HFFc6 (cell line): ENCODE results near the gene ZNF669. TPM values are rescaled to one million over a fixed set of nuclear protein-coding genes. Genes with fewer than 3 reads are reported as not detected.
"Not testable (repeated sequence)": the region's sequence is repeated elsewhere in the genome, so short reads cannot be mapped to it uniquely, and the experiment has no call there.

ENCODE experiments used
- DNase-seq: peaks from one replicate; pipeline ENCODE4 v3.0.0-alpha.2; 2018
- H3K27ac Mint-ChIP-seq: 2 replicates; pipeline ENCODE4 v1.8.0; 2020; ENCODE audit warnings: mild to moderate bottlenecking, mixed read lengths
- H3K27me3 Mint-ChIP-seq: 2 replicates; pipeline ENCODE4 v1.8.0; 2021; ENCODE audit warnings: mild to moderate bottlenecking, moderate library complexity, mixed read lengths; ENCODE audit not compliant: insufficient read depth
- H3K36me3 Mint-ChIP-seq: 2 replicates; pipeline ENCODE4 v1.8.0; 2021; ENCODE audit warnings: low read depth, mixed read lengths
- H3K4me1 Mint-ChIP-seq: 2 replicates; pipeline ENCODE4 v1.8.0; 2020; ENCODE audit warnings: low read depth, mixed read lengths
- H3K4me3 Mint-ChIP-seq: 2 replicates; pipeline ENCODE4 v1.8.0; 2020; ENCODE audit warnings: mild to moderate bottlenecking, moderate library complexity, mixed read lengths
- H3K9me3 Mint-ChIP-seq: 2 replicates; pipeline ENCODE4 v1.8.0; 2020; ENCODE audit warnings: mild to moderate bottlenecking, mixed read lengths
- long read RNA-seq: library from polyadenylated mRNA; unstranded; transcript quantifications from one replicate; pipeline ENCODE4 v2.0.0, GENCODE V29; 2019
- total RNA-seq, 6 experiments: library from RNA; stranded (reverse); fragmentation: NEBNext Ultra II Directional; extraction: Animal tissue kit (Norgen Biotek cat#: 25700); gene quantifications; 2 replicates in 1 of 6; 3 replicates in 5 of 6; pipeline ENCODE4 v1.2.3, GENCODE V29; 2021
- TF ChIP-seq, protein P1 (sequence below): fragments of 200-600 bp; sonication (generic); IDR thresholded peaks from 2 replicates; pipeline ENCODE4 v1.5.0; 2021; ENCODE audit warnings: antibody characterized with exemption, mild to moderate bottlenecking

ZNF669 gene
- total RNA-seq: 1 to 10 TPM; 4.4 to 5.4 (median 4.8) TPM
- long read RNA-seq, partial matches to known transcripts: 0 of 5 reads
- long read RNA-seq, other reads (novel, unspliced or antisense): 0 of 5 reads

DNA sequence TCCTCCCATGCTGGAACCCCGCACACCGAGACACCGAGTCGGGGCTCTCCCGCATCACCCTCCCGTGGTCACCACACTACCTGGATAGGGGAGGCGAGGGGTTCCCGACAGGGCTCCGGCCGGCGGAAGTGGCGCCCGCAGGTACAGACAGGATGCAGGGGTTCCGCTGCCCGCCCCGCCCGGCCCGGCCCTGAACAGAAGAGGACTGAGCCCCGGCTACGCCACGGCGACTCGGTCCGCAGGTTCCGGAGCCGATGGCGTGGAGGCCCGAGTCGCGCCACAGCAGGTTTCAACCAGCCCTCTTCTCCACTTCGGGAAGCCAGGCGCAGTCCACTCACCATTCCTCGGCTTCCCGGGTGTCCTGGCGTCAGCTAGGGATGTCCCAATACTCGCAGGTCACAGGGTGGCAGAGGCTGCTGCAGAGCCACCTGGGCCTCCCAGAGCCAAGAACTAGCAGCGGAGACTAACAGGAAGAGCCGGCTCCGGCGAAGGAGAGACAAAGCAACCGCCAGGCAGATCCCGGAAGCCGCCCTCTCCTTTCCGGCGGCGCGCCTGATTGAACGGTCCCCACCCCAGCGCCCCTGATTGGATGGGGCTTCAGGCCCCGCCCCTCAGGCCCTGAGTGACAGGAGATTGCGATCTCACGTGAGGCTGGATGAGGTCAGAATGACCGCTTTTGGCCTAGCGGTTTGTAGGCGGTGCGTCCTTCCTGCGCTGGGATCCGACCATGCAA lies at the start of gene ZNF669:
Gene ZNF669 (minus strand): TSS at position 498 of the 733 bp plus-strand sequence. CDS start 157 bp downstream, at position 341.
- H3K27ac Mint-ChIP-seq: peak within 1 kb of the TSS; percentile 94
- no peaks in the 10 kb centered on the region for H3K27me3 Mint-ChIP-seq
- peaks cover 39% of the 10 kb centered on the region for H3K36me3 Mint-ChIP-seq
- peaks cover 19% of the 10 kb centered on the region for H3K4me1 Mint-ChIP-seq
- H3K4me3 Mint-ChIP-seq: peak within 1 kb of the TSS; percentile 95
- H3K9me3 Mint-ChIP-seq: peaks cover 46% of the 10 kb centered on the region
- TF ChIP-seq, protein P1, sequence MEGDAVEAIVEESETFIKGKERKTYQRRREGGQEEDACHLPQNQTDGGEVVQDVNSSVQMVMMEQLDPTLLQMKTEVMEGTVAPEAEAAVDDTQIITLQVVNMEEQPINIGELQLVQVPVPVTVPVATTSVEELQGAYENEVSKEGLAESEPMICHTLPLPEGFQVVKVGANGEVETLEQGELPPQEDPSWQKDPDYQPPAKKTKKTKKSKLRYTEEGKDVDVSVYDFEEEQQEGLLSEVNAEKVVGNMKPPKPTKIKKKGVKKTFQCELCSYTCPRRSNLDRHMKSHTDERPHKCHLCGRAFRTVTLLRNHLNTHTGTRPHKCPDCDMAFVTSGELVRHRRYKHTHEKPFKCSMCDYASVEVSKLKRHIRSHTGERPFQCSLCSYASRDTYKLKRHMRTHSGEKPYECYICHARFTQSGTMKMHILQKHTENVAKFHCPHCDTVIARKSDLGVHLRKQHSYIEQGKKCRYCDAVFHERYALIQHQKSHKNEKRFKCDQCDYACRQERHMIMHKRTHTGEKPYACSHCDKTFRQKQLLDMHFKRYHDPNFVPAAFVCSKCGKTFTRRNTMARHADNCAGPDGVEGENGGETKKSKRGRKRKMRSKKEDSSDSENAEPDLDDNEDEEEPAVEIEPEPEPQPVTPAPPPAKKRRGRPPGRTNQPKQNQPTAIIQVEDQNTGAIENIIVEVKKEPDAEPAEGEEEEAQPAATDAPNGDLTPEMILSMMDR: no peak
- DNase-seq: peak; percentile 93

DNA sequence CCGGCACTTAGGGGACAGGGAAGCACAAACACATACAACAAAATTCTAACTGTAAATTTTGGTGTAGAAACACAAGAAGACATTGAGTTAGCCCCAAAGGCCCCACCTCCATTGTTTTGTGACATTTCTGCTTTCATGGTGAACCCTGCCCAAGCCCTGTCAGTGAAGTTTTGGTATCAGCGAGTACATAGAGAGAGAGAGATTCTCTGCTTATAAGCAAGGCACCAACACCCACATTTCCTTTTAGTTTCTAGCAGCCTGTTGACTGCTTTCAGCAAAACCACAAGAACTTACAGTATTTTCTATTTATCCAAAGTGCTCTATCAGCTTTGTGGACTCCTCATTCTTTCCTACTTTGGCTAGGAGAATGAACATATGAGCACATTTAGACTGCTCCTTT lies 43.6 kb upstream of the ZNF669 start:
- no peaks in the 10 kb centered on the region for H3K4me1 Mint-ChIP-seq
- TF ChIP-seq, protein P1: no peak
- peaks cover 77% of the 10 kb centered on the region for H3K36me3 Mint-ChIP-seq
- no peak overlapping the region for H3K4me3 Mint-ChIP-seq
- H3K9me3 Mint-ChIP-seq: peaks cover 71% of the 10 kb centered on the region
- no peak overlapping the region for H3K27ac Mint-ChIP-seq
- no peak for DNase-seq
- H3K27me3 Mint-ChIP-seq: no peaks in the 10 kb centered on the region; the same call in 1 of the 2 replicates

DNA sequence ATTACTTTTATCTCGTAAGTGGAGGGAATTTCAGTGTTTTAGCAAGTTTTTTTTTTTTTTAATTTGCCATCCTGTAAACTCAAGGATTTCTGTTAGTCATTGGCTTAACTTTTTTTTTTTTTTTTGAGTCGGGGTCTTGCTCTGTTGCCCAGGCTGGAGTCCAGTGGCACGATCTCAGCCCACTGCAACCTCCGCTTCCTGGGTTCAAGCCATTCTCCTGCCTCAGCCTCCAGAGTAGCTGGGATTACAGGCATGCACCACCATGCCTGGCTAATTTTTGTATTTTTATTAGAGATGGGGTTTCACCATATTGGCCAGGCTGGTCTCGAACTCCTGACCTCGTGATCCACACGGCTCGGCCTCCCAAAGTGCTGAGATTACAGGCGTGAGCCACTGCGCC lies 43.0 kb upstream of the ZNF669 start:
- H3K9me3 Mint-ChIP-seq: peaks cover 67% of the 10 kb centered on the region
- not testable (repeated sequence) for H3K4me3 Mint-ChIP-seq, H3K4me1 Mint-ChIP-seq, DNase-seq, H3K27me3 Mint-ChIP-seq, H3K27ac Mint-ChIP-seq
- peaks cover 77% of the 10 kb centered on the region for H3K36me3 Mint-ChIP-seq

DNA sequence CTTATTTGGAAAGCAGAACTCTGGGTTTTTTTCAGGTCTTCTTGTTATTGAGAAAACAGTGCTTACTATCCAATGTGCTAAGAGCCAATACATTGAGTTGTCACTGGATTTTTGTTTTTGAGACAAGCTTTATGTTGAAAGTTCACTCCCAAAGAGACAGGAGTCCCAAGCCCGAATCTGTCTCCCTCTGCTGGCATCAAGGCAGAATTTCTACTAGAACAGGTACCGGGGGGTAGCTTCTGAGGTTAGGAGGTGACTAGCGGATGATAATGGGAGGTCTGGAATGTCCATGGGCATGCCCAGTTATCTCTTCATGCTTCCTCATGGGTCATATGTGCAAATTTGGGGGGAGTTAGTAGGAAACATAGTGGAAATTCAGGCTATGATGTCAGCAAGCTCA lies 42.5 kb upstream of the ZNF669 start:
- Mint-ChIP-seq H3K4me3 (no peak overlapping the region), H3K9me3 (peaks cover 66% of the 10 kb centered on the region), H3K36me3 (peaks cover 76% of the 10 kb centered on the region), H3K27ac (no peak overlapping the region), H3K4me1 (no peaks in the 10 kb centered on the region), H3K27me3 (no peaks in the 10 kb centered on the region; the same call in 1 of the 2 replicates)
- TF ChIP-seq, protein P1: peak; percentile 23; the same call in 1 of the 2 replicates
- no peak for DNase-seq

DNA sequence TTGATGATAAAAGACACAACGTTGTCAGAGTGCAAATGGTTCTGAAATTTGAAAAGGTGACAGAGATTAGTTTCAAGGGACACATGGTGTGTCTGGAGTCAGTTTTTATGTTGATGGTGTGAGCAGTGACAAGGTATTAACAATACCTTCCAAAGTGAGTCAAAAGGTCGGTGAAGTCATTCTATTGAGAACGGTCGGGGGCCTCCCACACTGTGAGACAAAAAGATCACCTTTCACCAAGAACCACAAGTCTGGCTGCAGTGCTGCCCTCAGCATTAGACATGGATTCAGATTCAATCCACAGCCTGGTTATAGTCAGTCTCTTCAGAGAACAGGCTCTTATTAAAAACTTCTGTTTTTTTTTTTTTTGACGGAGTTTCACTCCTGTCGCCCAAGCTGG lies 41.1 kb upstream of the ZNF669 start:
- H3K27me3 Mint-ChIP-seq: no peaks in the 10 kb centered on the region; the same call in none of the 2 replicates
- TF ChIP-seq, protein P1: no peak
- H3K27ac Mint-ChIP-seq: no peak overlapping the region
- no peak for DNase-seq
- H3K4me3 Mint-ChIP-seq: no peak overlapping the region
- H3K4me1 Mint-ChIP-seq: no peaks in the 10 kb centered on the region
- peaks cover 72% of the 10 kb centered on the region for H3K36me3 Mint-ChIP-seq
- peaks cover 61% of the 10 kb centered on the region for H3K9me3 Mint-ChIP-seq

DNA sequence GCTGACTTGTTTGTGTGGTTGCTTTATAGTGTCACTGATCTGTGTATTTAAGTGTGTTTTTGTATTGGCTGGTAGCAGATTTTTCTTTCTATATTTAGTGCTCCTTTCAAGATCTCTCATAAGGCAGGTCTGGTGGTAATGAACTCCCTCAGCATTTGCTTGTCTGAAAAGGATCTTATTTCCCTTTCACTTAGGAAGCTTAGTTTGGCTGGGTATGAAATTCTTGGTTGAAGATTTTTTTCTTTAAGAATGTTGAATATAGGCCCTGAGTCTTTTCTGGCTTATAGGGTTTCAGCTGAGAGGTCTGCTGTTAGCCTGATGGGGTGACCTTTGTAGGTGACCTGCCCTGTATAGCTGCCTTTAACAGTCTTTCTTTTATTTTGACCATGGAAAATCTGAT lies 35.4 kb upstream of the ZNF669 start:
- not testable (repeated sequence) for H3K27me3 Mint-ChIP-seq, H3K4me1 Mint-ChIP-seq, H3K27ac Mint-ChIP-seq, H3K4me3 Mint-ChIP-seq, DNase-seq
- Mint-ChIP-seq H3K9me3 (peaks cover 74% of the 10 kb centered on the region), H3K36me3 (peaks cover 61% of the 10 kb centered on the region)
